HG03521 (cell line): ENCODE data around the gene BOLL.
"Not testable (repeated sequence)": the region's sequence is repeated elsewhere in the genome, so short reads cannot be mapped to it uniquely, and the experiment has no call there.

Experiments
- ATAC-seq: cut with Tn5 transposase; IDR thresholded peaks from one replicate; pipeline ENCODE4 v1.9.1; 2021; ENCODE audit warnings: mild to moderate bottlenecking, moderate library complexity; ENCODE audit not compliant: unreplicated experiment

The BOLL gene, protein sequence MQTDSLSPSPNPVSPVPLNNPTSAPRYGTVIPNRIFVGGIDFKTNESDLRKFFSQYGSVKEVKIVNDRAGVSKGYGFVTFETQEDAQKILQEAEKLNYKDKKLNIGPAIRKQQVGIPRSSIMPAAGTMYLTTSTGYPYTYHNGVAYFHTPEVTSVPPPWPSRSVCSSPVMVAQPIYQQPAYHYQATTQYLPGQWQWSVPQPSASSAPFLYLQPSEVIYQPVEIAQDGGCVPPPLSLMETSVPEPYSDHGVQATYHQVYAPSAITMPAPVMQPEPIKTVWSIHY

DNA sequence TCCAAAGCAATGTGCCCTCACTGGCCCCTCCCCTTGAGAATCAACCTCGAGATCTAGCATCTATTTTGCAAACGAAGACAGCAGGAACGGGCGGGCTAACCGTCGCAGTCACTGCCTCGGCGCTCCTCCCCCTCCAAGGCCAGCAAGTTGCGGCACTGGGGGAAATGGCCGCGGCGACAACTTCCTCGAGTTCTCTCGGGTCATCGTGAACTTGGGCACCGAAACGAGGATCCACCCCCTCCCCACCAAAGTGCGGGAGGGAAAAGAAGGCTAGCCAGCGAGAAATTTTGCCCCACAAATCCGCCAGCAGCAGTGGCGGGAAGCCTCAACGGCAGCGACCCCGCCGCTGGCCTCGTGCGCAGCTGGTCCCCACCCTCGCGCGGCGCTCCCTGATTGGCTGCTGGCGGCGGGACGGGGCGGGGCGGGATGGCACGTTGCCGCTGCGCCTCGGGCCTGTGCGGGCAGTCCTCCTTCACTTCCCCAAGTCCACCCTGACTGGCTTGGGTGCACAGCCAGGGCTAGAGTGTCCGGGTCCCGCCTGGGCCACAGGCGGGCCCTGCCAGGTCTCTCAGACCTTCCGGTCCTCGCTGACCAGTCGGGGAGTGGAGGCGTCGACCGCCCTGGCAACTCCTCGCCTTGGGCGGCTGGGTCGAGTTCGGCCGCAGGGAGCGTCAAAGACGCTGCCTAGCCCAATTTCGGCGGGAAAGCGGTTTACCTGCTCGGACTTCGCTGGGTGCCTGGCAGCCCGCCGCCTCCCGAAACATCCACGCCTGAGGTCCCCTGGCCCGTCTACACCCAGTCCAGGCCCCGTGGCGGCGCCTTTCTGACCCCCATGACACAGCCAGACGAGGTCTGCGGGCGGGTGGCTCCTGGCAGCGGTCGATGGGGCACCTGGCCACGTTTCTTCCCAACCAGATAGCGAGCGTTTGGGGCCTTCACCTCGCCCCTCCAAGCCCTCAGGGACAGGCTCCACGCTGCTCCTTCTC lies at the start of gene BOLL:
Gene BOLL (minus strand): TSS at position 364 of the 986 bp plus-strand sequence. CDS start 3,469 bp downstream, outside the sequence.
- no peak for ATAC-seq

DNA sequence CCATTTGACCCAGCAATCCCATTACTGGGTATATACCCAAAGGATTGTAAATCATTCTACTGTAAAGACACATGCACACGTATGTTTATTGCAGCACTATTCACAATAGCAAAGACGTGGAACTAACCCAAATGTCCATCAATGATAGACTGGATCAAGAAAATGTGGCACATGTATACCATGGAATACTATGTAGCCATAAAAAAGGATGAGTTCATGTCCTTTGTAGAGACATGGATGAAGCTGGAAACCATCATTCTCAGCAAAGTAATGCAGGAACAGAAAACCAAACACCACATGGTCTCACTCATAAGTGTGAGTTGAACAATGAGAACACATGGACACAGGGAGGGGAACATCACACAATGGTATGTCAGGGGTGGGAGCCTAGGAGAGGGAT lies 49.7 kb upstream of the BOLL start:
- ATAC-seq = not testable (repeated sequence)

DNA sequence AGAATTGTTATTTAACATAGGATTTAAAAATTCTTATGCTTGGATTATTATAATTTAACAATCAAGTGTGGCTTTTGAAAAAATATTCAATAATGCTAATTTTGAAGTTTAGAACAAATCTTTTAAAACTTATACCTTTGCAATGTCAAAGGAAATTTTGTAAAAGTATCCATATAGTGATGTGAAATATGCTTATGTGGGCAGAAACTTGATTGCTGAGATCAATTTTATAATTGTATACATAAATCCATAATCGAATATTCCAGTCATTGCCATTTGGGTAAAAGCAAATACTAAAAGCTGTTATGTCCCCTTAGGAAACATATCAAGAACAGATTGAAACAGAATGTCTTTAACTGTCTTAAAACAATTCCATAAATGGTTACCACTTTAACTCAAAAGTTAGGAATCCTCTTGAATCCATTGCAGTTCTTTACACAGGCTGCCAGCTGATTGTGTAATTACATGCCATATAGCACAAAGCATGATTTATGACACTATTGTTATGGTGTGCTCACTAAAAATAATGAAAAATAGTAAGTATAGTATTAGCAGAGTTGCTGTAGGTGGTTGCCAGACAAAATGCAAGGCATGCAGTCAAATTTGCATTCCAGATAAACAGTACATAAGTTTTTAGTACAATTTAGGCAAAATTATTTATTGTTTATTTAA lies 43.5 kb upstream of the BOLL start:
- no peak for ATAC-seq

GRCh38 chr2:197827618-197828017 lies 42.5 kb upstream of the BOLL start:
- ATAC-seq = no peak

DNA sequence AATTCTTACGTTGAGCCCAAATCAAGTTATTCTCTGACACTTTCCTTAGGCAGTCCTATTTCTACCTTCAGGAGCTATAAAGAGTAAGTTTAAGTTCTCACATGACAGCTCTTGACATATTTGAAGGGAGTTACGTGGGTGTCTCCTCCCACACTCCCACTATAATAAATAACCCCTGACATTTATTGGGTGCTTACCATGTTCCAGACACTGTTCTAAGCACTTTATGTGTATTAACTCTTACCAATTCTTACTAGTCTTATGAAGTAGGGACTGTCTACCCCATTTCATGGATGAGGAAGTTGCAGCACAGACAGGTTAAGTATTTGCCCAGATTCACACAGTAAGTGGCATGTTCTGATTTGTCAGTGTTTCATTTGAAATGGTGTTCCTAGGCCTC lies 37.2 kb upstream of the BOLL start:
- no peak for ATAC-seq

DNA sequence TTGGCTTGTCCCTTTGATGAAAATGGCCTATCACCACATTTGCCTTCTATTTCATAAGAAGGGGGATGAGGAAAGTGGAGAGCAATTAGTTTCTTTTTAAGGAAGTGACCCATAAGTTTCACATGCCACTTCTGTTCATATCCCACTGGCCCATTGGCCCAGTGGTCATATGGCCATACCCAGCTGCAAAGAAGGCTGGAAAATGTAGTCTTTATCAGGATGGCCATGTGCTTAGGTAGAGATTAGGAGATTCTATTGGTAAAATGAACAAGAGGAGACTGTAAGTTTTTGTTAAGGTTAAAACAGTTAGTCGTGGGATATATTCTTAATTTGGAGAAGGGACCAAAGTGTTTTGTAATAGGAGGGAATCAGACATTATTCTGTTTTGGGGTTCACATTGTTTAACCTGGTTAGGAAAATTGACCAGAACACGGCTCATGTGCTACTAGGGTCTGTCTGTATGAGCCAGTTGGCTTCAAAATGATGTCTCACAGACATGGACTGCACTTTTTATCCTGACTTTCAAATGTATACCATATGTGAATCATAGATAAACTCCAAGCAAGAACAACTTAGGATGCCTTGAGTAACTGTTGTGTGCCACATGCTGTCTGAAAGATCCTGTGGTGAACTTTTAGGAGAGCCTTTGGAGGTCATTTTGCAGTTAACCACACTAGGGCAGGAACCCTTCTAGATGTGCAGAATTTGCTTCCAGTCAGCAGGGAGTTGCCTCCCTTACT lies 36.6 kb upstream of the BOLL start:
- no peak for ATAC-seq

DNA sequence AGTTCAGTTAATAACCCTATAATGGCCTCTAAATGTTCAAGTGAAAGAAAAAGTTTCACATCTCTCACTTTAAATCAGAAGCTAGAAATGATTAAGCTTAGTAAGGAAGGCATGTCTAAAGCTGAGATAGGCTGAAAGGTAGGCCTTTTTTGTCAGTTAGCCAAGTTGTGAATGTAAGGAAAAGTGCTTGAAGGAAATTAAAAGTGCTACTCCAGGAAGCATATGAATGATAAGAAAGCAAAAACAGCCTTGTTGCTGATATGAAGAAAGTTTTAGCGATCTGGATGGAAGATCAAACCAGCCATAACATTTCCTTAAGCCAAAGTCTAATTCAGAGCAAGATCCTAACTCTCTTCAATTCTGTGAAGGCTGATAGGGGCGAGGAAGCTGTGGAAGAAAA lies 29.4 kb upstream of the BOLL start:
- ATAC-seq = no peak

GRCh38 chr2:197813093-197813787 lies 28.1 kb upstream of the BOLL start:
- no peak for ATAC-seq

DNA sequence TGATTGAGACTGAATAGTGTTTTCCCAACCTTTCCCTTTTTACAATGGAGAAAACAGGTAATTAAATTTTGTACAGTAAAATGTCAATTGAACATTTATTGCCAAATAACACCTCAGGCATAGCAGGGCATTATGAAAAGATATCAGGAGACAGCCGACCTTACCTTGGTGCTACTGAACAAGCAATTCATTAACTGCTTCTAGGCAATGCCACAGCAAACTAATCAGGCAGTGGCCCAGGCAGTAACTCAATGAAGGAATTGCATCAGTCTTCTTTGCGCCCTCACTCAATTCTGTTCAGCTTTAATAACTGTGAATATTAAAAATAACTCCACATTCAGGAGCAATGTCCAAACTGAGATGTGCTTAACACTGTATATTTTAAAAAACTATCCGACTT lies 25.4 kb upstream of the BOLL start:
- ATAC-seq = no peak

- no peak for ATAC-seq
Measured at GRCh38 chr2:197810016-197810415, 24.9 kb upstream of the BOLL start.

DNA sequence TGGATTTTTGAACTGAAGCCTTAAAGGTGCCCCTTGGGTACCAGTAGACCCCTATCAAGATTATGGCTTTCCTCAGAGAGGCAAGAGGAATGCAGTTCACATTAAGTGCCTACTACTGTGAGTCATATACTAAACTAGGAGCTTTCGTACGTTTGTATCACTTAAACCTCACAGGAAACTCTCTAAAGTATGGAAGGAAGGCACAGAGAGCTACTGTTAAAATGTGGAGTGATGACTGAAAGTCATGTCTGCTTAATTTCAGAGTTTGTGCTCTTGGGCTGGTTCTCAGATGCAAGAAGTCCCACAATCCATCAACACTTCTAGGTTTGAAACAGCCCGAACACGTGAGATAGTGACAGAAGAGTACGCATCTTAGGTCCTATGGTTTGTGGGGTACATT lies 23.9 kb upstream of the BOLL start:
- ATAC-seq = no peak

DNA sequence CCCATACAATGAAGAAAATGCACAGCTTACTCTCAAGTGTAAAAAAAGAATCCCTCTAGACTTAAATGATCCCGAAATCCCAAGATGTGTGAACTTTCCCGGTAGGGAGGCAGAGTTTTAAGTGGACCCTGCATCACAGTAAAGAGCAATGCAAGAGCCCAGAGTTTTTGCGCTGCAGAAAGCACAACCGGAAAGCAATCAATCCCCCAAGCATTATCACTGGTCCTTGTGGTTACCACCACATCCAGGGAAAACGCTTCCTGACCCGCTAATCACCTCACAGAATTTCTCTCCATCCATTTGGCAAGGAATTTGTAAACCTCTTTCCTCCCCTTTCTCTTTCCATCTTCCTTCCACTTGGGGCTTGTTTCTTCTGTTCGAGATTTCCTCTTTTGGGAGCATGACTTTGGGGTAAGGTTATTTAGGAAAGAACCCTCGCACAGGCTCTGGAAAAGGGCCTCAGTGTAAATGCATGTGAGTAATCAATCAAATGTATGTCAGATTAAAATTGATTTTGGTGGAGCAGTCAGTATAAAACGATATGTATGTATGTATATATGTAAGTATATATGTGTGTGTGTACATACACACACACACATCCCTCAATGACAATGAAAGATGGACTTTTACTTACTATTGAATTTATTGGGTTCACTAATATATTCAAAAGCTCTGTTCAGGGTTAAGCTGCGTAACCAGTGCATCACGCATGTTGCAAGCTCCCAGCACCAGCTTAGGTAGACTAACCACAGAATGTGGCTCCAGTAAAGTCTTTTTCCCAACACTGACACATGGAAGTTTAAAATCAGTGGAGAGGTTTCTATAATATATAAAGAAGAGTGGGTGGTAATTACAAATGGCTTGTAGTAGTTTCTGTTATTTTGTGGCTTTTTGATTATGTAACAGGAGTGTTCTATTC lies 20.9 kb upstream of the BOLL start:
- no peak for ATAC-seq

DNA sequence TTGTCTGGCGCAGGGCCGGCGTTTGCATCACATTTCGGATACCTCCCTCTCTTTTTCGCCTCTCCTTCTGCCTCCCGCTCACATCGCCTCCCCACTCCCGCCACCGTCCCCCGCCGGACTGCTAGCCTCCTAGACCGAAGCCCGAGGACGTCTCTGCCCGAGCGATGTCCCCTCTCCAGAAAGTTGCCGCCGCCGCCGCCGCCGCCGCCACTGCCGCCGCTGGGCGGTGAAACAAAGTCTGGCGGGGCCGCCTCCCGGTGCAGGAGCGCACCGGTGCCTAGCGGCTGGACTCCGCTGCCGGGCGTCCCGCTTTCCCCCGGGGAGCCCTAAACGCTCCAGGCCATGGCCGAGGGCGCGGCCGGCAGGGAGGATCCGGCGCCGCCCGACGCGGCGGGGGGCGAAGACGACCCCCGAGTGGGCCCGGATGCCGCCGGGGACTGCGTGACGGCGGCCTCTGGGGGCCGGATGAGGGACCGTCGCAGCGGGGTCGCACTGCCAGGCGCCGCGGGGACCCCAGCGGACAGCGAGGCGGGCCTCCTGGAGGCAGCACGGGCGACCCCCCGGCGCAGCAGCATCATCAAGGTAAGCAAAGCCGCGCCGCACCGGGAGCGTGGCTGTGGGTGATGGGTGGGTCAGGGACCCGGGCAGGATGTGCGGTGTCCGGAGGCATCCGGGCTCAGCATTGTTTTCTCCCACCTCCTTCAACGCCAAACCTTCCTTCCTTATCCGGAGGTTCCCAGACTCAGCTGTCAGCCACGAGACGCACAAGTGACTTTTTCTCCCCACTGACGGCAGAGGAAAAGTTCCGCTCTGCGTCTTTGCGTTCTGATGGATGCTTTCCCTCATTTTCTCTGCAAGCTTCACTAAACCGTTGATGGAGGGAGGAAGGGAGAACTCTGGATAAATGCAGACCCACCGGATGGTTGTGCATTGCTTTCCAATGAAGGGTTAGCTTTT lies 19.9 kb upstream of the BOLL start:
- peak; percentile 37 for ATAC-seq

GRCh38 chr2:197804049-197804757 lies 19.1 kb upstream of the BOLL start, which contains the start of gene PLCL1:
PLCL1 (plus strand) TSS chr2:197804593.
- peak; percentile 100 for ATAC-seq

DNA sequence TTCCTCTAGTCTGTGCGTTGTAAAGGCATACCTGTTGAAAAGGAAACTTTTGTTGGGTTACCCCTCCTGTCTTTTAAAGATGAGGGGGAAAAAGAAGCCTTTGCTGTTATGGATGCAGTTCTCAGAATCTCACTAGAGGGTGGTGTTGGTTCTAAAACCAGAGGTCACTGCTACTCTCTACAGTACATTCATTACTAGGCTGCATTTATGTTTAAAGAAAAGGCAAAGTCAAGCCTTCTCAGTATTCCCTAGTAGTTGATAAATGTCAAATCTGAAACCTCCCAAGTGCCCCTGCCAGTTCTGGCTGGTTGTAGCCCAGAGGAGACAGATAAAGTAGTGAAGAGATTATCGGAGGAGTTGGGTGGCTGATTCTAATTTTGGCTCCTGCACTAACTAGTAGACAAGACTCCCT lies 17.9 kb upstream of the BOLL start:
- ATAC-seq = peak; percentile 31

DNA sequence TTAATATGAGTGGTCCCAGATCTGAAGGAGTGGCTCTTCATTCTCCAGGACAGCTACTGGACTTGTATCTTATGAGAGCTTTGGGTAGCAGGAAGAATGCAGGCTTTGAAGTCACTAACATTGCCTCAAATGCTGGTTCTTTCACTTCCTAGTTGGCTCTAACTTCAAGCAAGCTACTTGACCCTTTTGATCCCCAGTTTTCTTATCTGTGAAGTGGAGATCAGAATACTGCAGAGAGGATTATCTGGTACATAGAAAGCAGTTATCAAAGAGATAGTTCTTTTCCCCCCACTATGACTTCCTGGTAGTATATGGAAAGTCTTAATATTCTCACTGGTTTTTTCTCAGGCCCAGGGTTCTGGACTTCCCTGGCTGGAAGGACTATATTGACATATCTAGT lies 15.9 kb upstream of the BOLL start:
- no peak for ATAC-seq

DNA sequence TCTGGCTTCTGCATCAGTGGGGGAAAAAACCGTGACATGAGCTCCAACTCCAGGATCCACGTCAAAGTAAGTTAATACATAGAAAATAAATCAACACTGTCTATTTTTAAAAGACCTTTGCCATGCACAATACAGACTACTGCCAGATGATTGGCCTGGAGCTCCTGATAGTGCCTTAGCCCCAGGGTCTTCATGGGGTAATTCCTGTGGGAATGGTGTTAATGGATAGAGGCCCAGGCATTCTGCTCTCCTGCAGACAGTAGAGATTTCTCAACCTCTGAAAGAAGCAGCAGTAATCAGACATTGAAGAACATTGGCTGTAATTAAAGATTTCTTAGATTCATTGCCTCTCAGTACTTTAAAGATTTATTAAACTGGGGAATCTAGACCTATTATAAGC lies 15.0 kb upstream of the BOLL start:
- ATAC-seq = no peak
